Loucy (cell line): ENCODE data around the gene ZFHX3.

Source experiments
- H2AFZ ChIP-seq: fragments of 200-600 bp; sonication (generic); 2 replicates; pipeline ENCODE4 v1.6.0; 2016; ENCODE audit warnings: antibody characterized with exemption, mild to moderate bottlenecking, low read length, moderate library complexity
- H3F3A ChIP-seq: fragments of 200-600 bp; 2 replicates; pipeline ENCODE4 v1.6.0; 2016; ENCODE audit warnings: antibody characterized with exemption, low read depth, mild to moderate bottlenecking
- H3K27me3 ChIP-seq: fragments of 200-600 bp; sonication (generic); 2 replicates; pipeline ENCODE4 v1.6.1; 2014; ENCODE audit warnings: low read length, mild to moderate bottlenecking; ENCODE audit not compliant: insufficient read depth, poor library complexity, severe bottlenecking
- H3K36me3 ChIP-seq: fragments of 200-600 bp; sonication (generic); 2 replicates; pipeline ENCODE4 v1.6.1; 2016; ENCODE audit warnings: low read length; ENCODE audit not compliant: insufficient read depth
- H3K4me1 ChIP-seq: fragments of 200-600 bp; sonication (generic); 2 replicates; pipeline ENCODE4 v1.5.1; 2014; ENCODE audit warnings: low read length, mild to moderate bottlenecking; ENCODE audit not compliant: insufficient read depth, poor library complexity, severe bottlenecking
- H3K4me2 ChIP-seq: fragments of 200-600 bp; sonication (generic); 2 replicates; pipeline ENCODE4 v1.6.0; 2014; ENCODE audit warnings: antibody characterized with exemption, low read length, low read depth, mild to moderate bottlenecking; ENCODE audit not compliant: poor library complexity, severe bottlenecking
- H3K4me3 ChIP-seq: fragments of 200-600 bp; sonication (generic); 2 replicates; pipeline ENCODE4 v1.5.1; 2014; ENCODE audit warnings: low read length, mild to moderate bottlenecking, mixed read lengths; ENCODE audit not compliant: poor library complexity, severe bottlenecking
- H3K79me2 ChIP-seq: fragments of 200-600 bp; sonication (generic); 2 replicates; pipeline ENCODE4 v1.6.1; 2014; ENCODE audit warnings: low read length; ENCODE audit not compliant: insufficient read depth
- H3K9ac ChIP-seq: fragments of 200-600 bp; sonication (generic); 2 replicates; pipeline ENCODE4 v1.6.0; 2014; ENCODE audit warnings: mild to moderate bottlenecking, low read depth, low read length, moderate library complexity; ENCODE audit not compliant: poor library complexity, severe bottlenecking
- H3K9me2 ChIP-seq: fragments of 200-600 bp; sonication (generic); replicated peaks from 2 replicates; pipeline ENCODE4 v1.6.1; 2016; ENCODE audit warnings: low read depth, low read length, mixed read lengths
- H3K9me3 ChIP-seq: fragments of 200-600 bp; sonication (generic); 2 replicates; pipeline ENCODE4 v1.6.1; 2014; ENCODE audit warnings: mild to moderate bottlenecking, antibody characterized with exemption, low read length, low read depth; ENCODE audit not compliant: insufficient read depth
- H4K20me1 ChIP-seq: fragments of 200-600 bp; sonication (generic); 2 replicates; pipeline ENCODE4 v1.6.0; 2014; ENCODE audit warnings: antibody characterized with exemption, low read length, mild to moderate bottlenecking; ENCODE audit not compliant: insufficient read depth, poor library complexity, severe bottlenecking
- CTCF ChIP-seq: fragments of 200-600 bp; sonication (generic); conservative IDR thresholded peaks from 2 replicates; pipeline ENCODE4 v1.5.1; 2014; ENCODE audit warnings: mild to moderate bottlenecking, antibody characterized with exemption, low read length
- EZH2phosphoT487 ChIP-seq: fragments of 200-600 bp; IDR thresholded peaks from 2 replicates; pipeline ENCODE4 v1.6.1; 2018; ENCODE audit warnings: antibody characterized with exemption, mild to moderate bottlenecking, moderate library complexity, borderline replicate concordance

Gene ZFHX3

GRCh38 chr16:72847187-72848027, 200.5 kb downstream of the ZFHX3 start:
- no peak overlapping the region for H3K4me2 ChIP-seq
- H3K9me3 ChIP-seq = no peaks in the 10 kb centered on the region
- H3K9ac ChIP-seq = no peak overlapping the region
- H4K20me1 ChIP-seq = no peaks in the 10 kb centered on the region
- no peak for TF ChIP-seq EZH2phosphoT487
- TF ChIP-seq CTCF = peak; percentile 79
- 0 out of 2 replicates have a peak, but pooled peaks cover 3% of the 10 kb centered on the region for H3F3A ChIP-seq
- no peaks in the 10 kb centered on the region for H3K9me2 ChIP-seq
- peaks cover 41% of the 10 kb centered on the region for H3K4me1 ChIP-seq
- H3K36me3 ChIP-seq = no peaks in the 10 kb centered on the region
- H3K79me2 ChIP-seq = no peaks in the 10 kb centered on the region
- H3K4me3 ChIP-seq = no peak overlapping the region
- no peak overlapping the region for H2AFZ ChIP-seq
- H3K27me3 ChIP-seq = no peaks in the 10 kb centered on the region

DNA sequence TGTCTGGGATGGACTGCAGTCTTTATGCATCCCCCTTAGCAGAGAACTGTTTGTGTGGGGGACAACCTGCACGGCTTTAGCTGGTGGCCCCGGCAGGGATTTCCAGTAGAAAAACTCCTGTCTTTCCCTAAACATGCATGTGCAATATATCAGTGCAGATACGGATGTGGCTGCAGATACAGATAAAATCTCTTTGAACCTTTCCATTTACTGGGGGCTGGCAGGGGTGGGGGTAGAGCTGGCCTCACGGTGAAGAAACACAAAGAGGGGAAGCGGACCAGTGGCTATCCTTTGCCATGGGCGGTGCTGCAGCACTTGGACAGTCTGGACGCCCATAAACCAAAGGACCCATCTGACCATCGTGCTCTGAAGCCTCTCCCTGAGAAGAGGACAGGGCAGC, 201.3 kb downstream of the ZFHX3 start:
- H3K36me3 ChIP-seq = no peaks in the 10 kb centered on the region
- 0 out of 2 replicates have a peak, but pooled peaks cover 3% of the 10 kb centered on the region for H3F3A ChIP-seq
- H3K4me2 ChIP-seq = peak overlapping the region; percentile 2
- H3K9me2 ChIP-seq = no peaks in the 10 kb centered on the region
- no peak overlapping the region for H2AFZ ChIP-seq
- no peaks in the 10 kb centered on the region for H3K27me3 ChIP-seq
- peaks cover 43% of the 10 kb centered on the region for H3K4me1 ChIP-seq
- no peak overlapping the region for H3K9ac ChIP-seq
- no peak overlapping the region for H3K4me3 ChIP-seq
- no peaks in the 10 kb centered on the region for H4K20me1 ChIP-seq
- no peaks in the 10 kb centered on the region for H3K9me3 ChIP-seq
- H3K79me2 ChIP-seq = no peaks in the 10 kb centered on the region
- TF ChIP-seq CTCF (no peak), EZH2phosphoT487 (no peak)

DNA sequence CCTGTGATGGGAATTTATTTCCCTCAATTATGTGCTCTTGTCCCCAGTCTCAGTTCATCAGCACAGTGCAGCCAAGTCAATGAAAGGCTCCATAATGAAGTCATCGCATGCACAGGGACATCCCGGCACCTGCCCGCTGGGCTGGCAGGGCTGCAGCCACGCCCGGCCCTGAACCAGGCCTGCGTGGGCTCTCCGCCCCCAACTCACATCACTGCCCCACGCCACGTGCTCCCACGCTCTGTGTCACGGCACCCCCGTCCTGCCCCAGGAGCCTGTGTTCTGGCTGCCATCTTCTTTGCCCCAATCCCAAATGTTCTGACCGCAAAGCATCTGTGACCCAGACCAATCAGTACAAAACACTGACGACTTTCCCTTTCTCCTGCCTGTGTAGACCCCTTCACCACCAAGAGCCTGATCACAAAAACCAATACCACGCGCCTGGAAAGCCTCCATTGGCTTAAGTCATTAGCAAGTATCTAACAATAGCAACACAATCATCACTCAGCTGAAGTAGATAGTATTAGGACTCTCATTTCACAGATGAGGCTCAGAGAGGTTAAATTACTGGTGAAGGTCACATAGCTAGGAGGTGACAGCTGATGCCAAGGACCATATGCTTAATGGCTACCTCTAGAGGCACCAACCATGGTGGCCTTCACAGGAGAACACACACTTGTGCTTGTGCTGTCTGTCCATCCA, 202.5 kb downstream of the ZFHX3 start:
- no peaks in the 10 kb centered on the region for H3K27me3 ChIP-seq
- no peak overlapping the region for H2AFZ ChIP-seq
- H3K9me2 ChIP-seq = no peaks in the 10 kb centered on the region
- H3K36me3 ChIP-seq = no peaks in the 10 kb centered on the region
- H3K79me2 ChIP-seq = no peaks in the 10 kb centered on the region
- H3K4me1 ChIP-seq = peaks cover 50% of the 10 kb centered on the region
- H4K20me1 ChIP-seq = no peaks in the 10 kb centered on the region
- 0 out of 2 replicates have a peak, but pooled peaks cover 3% of the 10 kb centered on the region for H3F3A ChIP-seq
- TF ChIP-seq CTCF = no peak
- TF ChIP-seq EZH2phosphoT487 = no peak
- H3K9me3 ChIP-seq = no peaks in the 10 kb centered on the region
- H3K4me2 ChIP-seq = peak overlapping the region; percentile 77
- peak overlapping the region; percentile 58 for H3K9ac ChIP-seq
- H3K4me3 ChIP-seq = peak overlapping the region; percentile 49
